HepG2 (cell line): ENCODE measurements around the gene NFATC3. TPM values are rescaled to one million over a fixed set of nuclear protein-coding genes. Genes with fewer than 3 reads are reported as not detected.

ENCODE experiments used
- CENPX ChIP-seq: sonication (generic); formaldehyde crosslinking; IDR thresholded peaks from 2 replicates; pipeline ENCODE4 v1.9.0; 2021; ENCODE audit warnings: mild to moderate bottlenecking, missing genetic modification reagents, moderate library complexity
- DRAP1 ChIP-seq: IDR thresholded peaks from 2 replicates; pipeline ENCODE4 v1.6.1; 2016; ENCODE audit warnings: missing genetic modification reagents, missing compliant biosample characterization
- LCORL ChIP-seq, 2 experiments: fragments of 450-650 bp in 1 of 2; sonication (generic) in 1 of 2; formaldehyde crosslinking in 1 of 2; IDR thresholded peaks; 2 replicates each; pipeline versions ENCODE4 v1.5.0 to v1.6.1; 2017 to 2020; ENCODE audit warnings: antibody characterized with exemption in 1 of 2, missing genetic modification reagents in 1 of 2
- MEIS2 ChIP-seq: sonication (generic); formaldehyde crosslinking; IDR thresholded peaks from 2 replicates; pipeline ENCODE4 v1.9.0; 2021; ENCODE audit warnings: mild to moderate bottlenecking, missing genetic modification reagents
- NR1H2 ChIP-seq: sonication (generic); formaldehyde crosslinking; IDR thresholded peaks from 2 replicates; pipeline ENCODE4 v1.8.1; 2022; ENCODE audit warnings: low read depth, missing genetic modification reagents, borderline replicate concordance
- PHF21A ChIP-seq: sonication (generic); formaldehyde crosslinking; IDR thresholded peaks from 2 replicates; pipeline ENCODE4 v1.5.0; 2020; ENCODE audit warnings: mild to moderate bottlenecking, missing genetic modification reagents
- RORA ChIP-seq: sonication (generic); formaldehyde crosslinking; IDR thresholded peaks from 2 replicates; pipeline ENCODE4 v1.5.0; 2020; ENCODE audit warnings: mild to moderate bottlenecking, missing genetic modification reagents, moderate library complexity
- SALL1 ChIP-seq: sonication (generic); formaldehyde crosslinking; IDR thresholded peaks from 2 replicates; pipeline ENCODE4 v1.8.0; 2022; ENCODE audit warnings: mild to moderate bottlenecking, missing genetic modification reagents
- ZBTB2 ChIP-seq: sonication (generic); formaldehyde crosslinking; IDR thresholded peaks from 2 replicates; pipeline ENCODE4 v1.8.0; 2022; ENCODE audit warnings: low read depth, missing genetic modification reagents
- ZFP36 ChIP-seq: fragments of 150-350 bp; IDR thresholded peaks from 2 replicates; pipeline ENCODE4 v1.6.1; 2018; ENCODE audit warnings: borderline replicate concordance, low read length, low read depth; ENCODE audit not compliant: partially characterized antibody
- ZNF576 ChIP-seq: sonication (generic); formaldehyde crosslinking; IDR thresholded peaks from 2 replicates; pipeline ENCODE4 v1.4.0; 2020; ENCODE audit warnings: mild to moderate bottlenecking, missing genetic modification reagents
- ZSCAN9 ChIP-seq: IDR thresholded peaks from 2 replicates; pipeline ENCODE4 v1.6.1; 2016; ENCODE audit warnings: borderline replicate concordance
- ZXDC ChIP-seq: sonication (generic); formaldehyde crosslinking; IDR thresholded peaks from 2 replicates; pipeline ENCODE4 v1.5.0; 2020; ENCODE audit warnings: mild to moderate bottlenecking, missing genetic modification reagents
- polyA plus RNA-seq, 8 experiments: library from polyadenylated mRNA; depleted of rRNA in 3 of 8; stranded (reverse) in 7 of 8; unstranded in 1 of 8; fragments of >200 nt; fragmentation: Illumina TruSeq in 4 of 8; extraction: Trizol in 4 of 8; gene quantifications; 2 replicates each; pipeline versions ENCODE4 v1.2.1 to v1.2.3, GENCODE V29; 2011 to 2016; ENCODE audit warnings: low read depth in 4 of 8, missing spikeins in 1 of 8, mixed read lengths in 1 of 8; ENCODE audit not compliant: insufficient read depth in 1 of 8
- total RNA-seq, 5 experiments: library from RNA; depleted of rRNA; stranded (reverse); fragments of >200 nt; fragmentation: Illumina TruSeq; extraction: Trizol; gene quantifications; 2 replicates each; pipeline ENCODE4 v1.2.3, GENCODE V29; 2016; ENCODE audit warnings: low read depth in 1 of 5
- TF ChIP-seq, protein P1 (sequence below): sonication (generic); formaldehyde crosslinking; IDR thresholded peaks from 2 replicates; pipeline ENCODE4 v1.5.0; 2020; ENCODE audit warnings: mild to moderate bottlenecking, missing genetic modification reagents, borderline replicate concordance
- TF ChIP-seq, protein P2 (sequence below): sonication (generic); formaldehyde crosslinking; IDR thresholded peaks from 2 replicates; pipeline ENCODE4 v1.4.0; 2020; ENCODE audit warnings: missing genetic modification reagents

NFATC3 gene
- total and polyA plus RNA-seq, 2 of the 13 experiments (the other 11 are each of a cell fraction or from before 2014, with no cell fraction given) = 52.6 to 62.7 TPM

DNA sequence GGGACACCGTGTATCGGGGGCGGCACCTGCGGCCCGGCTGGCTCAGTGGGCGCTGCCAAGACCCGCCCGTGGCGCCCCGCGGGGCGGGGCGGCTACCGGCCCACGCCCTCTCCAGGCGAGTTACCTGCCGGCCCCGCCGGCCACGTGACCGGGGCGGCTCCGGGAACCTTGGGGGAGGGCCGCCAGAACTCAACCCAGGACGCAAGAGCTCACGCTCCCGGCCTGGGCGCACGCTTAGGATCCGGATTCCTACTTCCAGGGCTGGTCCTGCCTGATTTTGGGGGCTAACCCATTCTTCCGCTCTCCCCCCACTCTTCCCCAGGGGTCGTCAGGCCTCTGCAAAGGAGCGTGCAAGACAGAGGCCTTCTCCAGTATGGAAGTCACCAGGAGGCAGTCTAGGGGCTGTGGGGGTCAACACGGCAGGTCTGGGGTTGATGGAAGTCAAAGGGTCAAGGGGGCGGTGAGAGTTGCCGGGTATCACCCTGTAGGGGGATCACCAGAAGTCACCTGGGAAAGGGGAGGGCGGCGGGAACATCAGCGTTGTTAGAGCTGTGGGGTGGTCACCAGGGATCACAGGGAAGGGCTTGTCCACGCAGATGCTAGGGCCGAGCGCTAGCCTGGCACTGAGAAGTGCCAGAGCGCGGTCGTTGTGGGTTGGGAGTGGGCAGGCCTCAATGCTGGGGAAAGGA is 151.1 kb downstream of the NFATC3 start (continued):
- TF ChIP-seq ZNF576 (CRISPR knock-in tag) = peak; percentile 73; the same call in 1 of the 2 replicates
- peak; percentile 80 for TF ChIP-seq ZSCAN9 (CRISPR knock-in tag)
- no peak for TF ChIP-seq NR1H2 (CRISPR knock-in tag)
- peak; percentile 92 for TF ChIP-seq PHF21A (CRISPR knock-in tag)
- TF ChIP-seq SALL1 (CRISPR knock-in tag) = 0 out of 2 replicates have a peak, but pooled peaks have one; percentile 42
- TF ChIP-seq LCORL (IDR thresholded peaks at IDR 0.05) = no peak
- TF ChIP-seq LCORL (CRISPR knock-in tag; IDR thresholded peaks at IDR 0.05) = no peak
- TF ChIP-seq CENPX (CRISPR knock-in tag) = no peak
- no peak for TF ChIP-seq ZFP36
- TF ChIP-seq RORA (CRISPR knock-in tag) = 0 out of 2 replicates have a peak, but pooled peaks have one; percentile 38
- TF ChIP-seq ZBTB2 = peak; percentile 79
- TF ChIP-seq, protein P1, sequence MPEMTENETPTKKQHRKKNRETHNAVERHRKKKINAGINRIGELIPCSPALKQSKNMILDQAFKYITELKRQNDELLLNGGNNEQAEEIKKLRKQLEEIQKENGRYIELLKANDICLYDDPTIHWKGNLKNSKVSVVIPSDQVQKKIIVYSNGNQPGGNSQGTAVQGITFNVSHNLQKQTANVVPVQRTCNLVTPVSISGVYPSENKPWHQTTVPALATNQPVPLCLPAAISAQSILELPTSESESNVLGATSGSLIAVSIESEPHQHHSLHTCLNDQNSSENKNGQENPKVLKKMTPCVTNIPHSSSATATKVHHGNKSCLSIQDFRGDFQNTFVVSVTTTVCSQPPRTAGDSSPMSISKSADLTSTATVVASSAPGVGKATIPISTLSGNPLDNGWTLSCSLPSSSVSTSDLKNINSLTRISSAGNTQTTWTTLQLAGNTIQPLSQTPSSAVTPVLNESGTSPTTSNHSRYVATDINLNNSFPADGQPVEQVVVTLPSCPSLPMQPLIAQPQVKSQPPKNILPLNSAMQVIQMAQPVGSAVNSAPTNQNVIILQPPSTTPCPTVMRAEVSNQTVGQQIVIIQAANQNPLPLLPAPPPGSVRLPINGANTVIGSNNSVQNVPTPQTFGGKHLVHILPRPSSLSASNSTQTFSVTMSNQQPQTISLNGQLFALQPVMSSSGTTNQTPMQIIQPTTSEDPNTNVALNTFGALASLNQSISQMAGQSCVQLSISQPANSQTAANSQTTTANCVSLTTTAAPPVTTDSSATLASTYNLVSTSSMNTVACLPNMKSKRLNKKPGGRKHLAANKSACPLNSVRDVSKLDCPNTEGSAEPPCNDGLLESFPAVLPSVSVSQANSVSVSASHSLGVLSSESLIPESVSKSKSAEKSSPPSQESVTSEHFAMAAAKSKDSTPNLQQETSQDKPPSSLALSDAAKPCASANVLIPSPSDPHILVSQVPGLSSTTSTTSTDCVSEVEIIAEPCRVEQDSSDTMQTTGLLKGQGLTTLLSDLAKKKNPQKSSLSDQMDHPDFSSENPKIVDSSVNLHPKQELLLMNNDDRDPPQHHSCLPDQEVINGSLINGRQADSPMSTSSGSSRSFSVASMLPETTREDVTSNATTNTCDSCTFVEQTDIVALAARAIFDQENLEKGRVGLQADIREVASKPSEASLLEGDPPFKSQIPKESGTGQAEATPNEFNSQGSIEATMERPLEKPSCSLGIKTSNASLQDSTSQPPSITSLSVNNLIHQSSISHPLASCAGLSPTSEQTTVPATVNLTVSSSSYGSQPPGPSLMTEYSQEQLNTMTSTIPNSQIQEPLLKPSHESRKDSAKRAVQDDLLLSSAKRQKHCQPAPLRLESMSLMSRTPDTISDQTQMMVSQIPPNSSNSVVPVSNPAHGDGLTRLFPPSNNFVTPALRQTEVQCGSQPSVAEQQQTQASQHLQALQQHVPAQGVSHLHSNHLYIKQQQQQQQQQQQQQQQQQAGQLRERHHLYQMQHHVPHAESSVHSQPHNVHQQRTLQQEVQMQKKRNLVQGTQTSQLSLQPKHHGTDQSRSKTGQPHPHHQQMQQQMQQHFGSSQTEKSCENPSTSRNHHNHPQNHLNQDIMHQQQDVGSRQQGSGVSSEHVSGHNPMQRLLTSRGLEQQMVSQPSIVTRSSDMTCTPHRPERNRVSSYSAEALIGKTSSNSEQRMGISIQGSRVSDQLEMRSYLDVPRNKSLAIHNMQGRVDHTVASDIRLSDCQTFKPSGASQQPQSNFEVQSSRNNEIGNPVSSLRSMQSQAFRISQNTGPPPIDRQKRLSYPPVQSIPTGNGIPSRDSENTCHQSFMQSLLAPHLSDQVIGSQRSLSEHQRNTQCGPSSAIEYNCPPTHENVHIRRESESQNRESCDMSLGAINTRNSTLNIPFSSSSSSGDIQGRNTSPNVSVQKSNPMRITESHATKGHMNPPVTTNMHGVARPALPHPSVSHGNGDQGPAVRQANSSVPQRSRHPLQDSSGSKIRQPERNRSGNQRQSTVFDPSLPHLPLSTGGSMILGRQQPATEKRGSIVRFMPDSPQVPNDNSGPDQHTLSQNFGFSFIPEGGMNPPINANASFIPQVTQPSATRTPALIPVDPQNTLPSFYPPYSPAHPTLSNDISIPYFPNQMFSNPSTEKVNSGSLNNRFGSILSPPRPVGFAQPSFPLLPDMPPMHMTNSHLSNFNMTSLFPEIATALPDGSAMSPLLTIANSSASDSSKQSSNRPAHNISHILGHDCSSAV (CRISPR knock-in tag) = no peak
- TF ChIP-seq, protein P2, sequence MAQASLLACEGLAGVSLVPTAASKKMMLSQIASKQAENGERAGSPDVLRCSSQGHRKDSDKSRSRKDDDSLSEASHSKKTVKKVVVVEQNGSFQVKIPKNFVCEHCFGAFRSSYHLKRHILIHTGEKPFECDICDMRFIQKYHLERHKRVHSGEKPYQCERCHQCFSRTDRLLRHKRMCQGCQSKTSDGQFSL = no peak
- peak; percentile 45; the same call in 1 of the 2 replicates for TF ChIP-seq MEIS2 (CRISPR knock-in tag)
- peak; percentile 86 for TF ChIP-seq DRAP1
- TF ChIP-seq ZXDC (CRISPR knock-in tag) = peak; percentile 87
